Loucy (cell line): ENCODE measurements around the gene PLS3.
"Not testable (repeated sequence)": the region's sequence is repeated elsewhere in the genome, so short reads cannot be mapped to it uniquely, and the experiment has no call there.

ENCODE experiments used
- H2AFZ ChIP-seq: fragments of 200-600 bp; sonication (generic); 2 replicates; pipeline ENCODE4 v1.6.0; 2016; ENCODE audit warnings: antibody characterized with exemption, mild to moderate bottlenecking, low read length, moderate library complexity
- H3F3A ChIP-seq: fragments of 200-600 bp; 2 replicates; pipeline ENCODE4 v1.6.0; 2016; ENCODE audit warnings: antibody characterized with exemption, low read depth, mild to moderate bottlenecking
- H3K27me3 ChIP-seq: fragments of 200-600 bp; sonication (generic); 2 replicates; pipeline ENCODE4 v1.6.1; 2014; ENCODE audit warnings: low read length, mild to moderate bottlenecking; ENCODE audit not compliant: insufficient read depth, poor library complexity, severe bottlenecking
- H3K36me3 ChIP-seq: fragments of 200-600 bp; sonication (generic); 2 replicates; pipeline ENCODE4 v1.6.1; 2016; ENCODE audit warnings: low read length; ENCODE audit not compliant: insufficient read depth
- H3K4me1 ChIP-seq: fragments of 200-600 bp; sonication (generic); 2 replicates; pipeline ENCODE4 v1.5.1; 2014; ENCODE audit warnings: low read length, mild to moderate bottlenecking; ENCODE audit not compliant: insufficient read depth, poor library complexity, severe bottlenecking
- H3K4me2 ChIP-seq: fragments of 200-600 bp; sonication (generic); 2 replicates; pipeline ENCODE4 v1.6.0; 2014; ENCODE audit warnings: antibody characterized with exemption, low read length, low read depth, mild to moderate bottlenecking; ENCODE audit not compliant: poor library complexity, severe bottlenecking
- H3K4me3 ChIP-seq: fragments of 200-600 bp; sonication (generic); 2 replicates; pipeline ENCODE4 v1.5.1; 2014; ENCODE audit warnings: low read length, mild to moderate bottlenecking, mixed read lengths; ENCODE audit not compliant: poor library complexity, severe bottlenecking
- H3K79me2 ChIP-seq: fragments of 200-600 bp; sonication (generic); 2 replicates; pipeline ENCODE4 v1.6.1; 2014; ENCODE audit warnings: low read length; ENCODE audit not compliant: insufficient read depth
- H3K9ac ChIP-seq: fragments of 200-600 bp; sonication (generic); 2 replicates; pipeline ENCODE4 v1.6.0; 2014; ENCODE audit warnings: mild to moderate bottlenecking, low read depth, low read length, moderate library complexity; ENCODE audit not compliant: poor library complexity, severe bottlenecking
- H3K9me2 ChIP-seq: fragments of 200-600 bp; sonication (generic); replicated peaks from 2 replicates; pipeline ENCODE4 v1.6.1; 2016; ENCODE audit warnings: low read depth, low read length, mixed read lengths
- H3K9me3 ChIP-seq: fragments of 200-600 bp; sonication (generic); 2 replicates; pipeline ENCODE4 v1.6.1; 2014; ENCODE audit warnings: mild to moderate bottlenecking, antibody characterized with exemption, low read length, low read depth; ENCODE audit not compliant: insufficient read depth
- H4K20me1 ChIP-seq: fragments of 200-600 bp; sonication (generic); 2 replicates; pipeline ENCODE4 v1.6.0; 2014; ENCODE audit warnings: antibody characterized with exemption, low read length, mild to moderate bottlenecking; ENCODE audit not compliant: insufficient read depth, poor library complexity, severe bottlenecking
- CTCF ChIP-seq: fragments of 200-600 bp; sonication (generic); conservative IDR thresholded peaks from 2 replicates; pipeline ENCODE4 v1.5.1; 2014; ENCODE audit warnings: mild to moderate bottlenecking, antibody characterized with exemption, low read length
- EZH2phosphoT487 ChIP-seq: fragments of 200-600 bp; IDR thresholded peaks from 2 replicates; pipeline ENCODE4 v1.6.1; 2018; ENCODE audit warnings: antibody characterized with exemption, mild to moderate bottlenecking, moderate library complexity, borderline replicate concordance

PLS3 gene

GRCh38 chrX:115639334-115639880 lies 78.4 kb downstream of the PLS3 start:
- H3K27me3 ChIP-seq: no peaks in the 10 kb centered on the region
- H3K4me2 ChIP-seq: no peak overlapping the region
- no peaks in the 10 kb centered on the region for H3K36me3 ChIP-seq

GRCh38 chrX:115642311-115642710 lies 81.3 kb downstream of the PLS3 start:
- H3K79me2 ChIP-seq: no peaks in the 10 kb centered on the region
- H3K4me2 ChIP-seq: no peak overlapping the region
- H3K4me1 ChIP-seq: no peaks in the 10 kb centered on the region
- H3K9me3 ChIP-seq: no peaks in the 10 kb centered on the region
- H2AFZ ChIP-seq: no peak overlapping the region
- TF ChIP-seq CTCF (no peak), EZH2phosphoT487 (no peak)
- no peak overlapping the region for H3K9ac ChIP-seq
- H4K20me1 ChIP-seq: no peaks in the 10 kb centered on the region
- H3K36me3 ChIP-seq: no peaks in the 10 kb centered on the region
- H3K27me3 ChIP-seq: no peaks in the 10 kb centered on the region
- no peak overlapping the region for H3K4me3 ChIP-seq
- no peaks in the 10 kb centered on the region for H3F3A ChIP-seq
- H3K9me2 ChIP-seq: no peaks in the 10 kb centered on the region

More at GRCh38 chrX:115639334-115639880, 78.4 kb downstream of the PLS3 start:
- Histone ChIP-seq H3K4me3 (no peak overlapping the region), H3K9ac (no peak overlapping the region), H3K4me1 (no peaks in the 10 kb centered on the region), H3F3A (no peaks in the 10 kb centered on the region), H3K79me2 (no peaks in the 10 kb centered on the region), H3K9me3 (no peaks in the 10 kb centered on the region), H3K9me2 (no peaks in the 10 kb centered on the region), H4K20me1 (no peaks in the 10 kb centered on the region), H2AFZ (no peak overlapping the region)
- TF ChIP-seq CTCF: no peak
- no peak for TF ChIP-seq EZH2phosphoT487

- H2AFZ ChIP-seq: no peak overlapping the region
- no peaks in the 10 kb centered on the region for H4K20me1 ChIP-seq
- no peaks in the 10 kb centered on the region for H3K9me3 ChIP-seq
- H3K4me2 ChIP-seq: no peak overlapping the region
- H3K27me3 ChIP-seq: no peaks in the 10 kb centered on the region
- H3K9ac ChIP-seq: no peak overlapping the region
- no peaks in the 10 kb centered on the region for H3K4me1 ChIP-seq
- no peaks in the 10 kb centered on the region for H3F3A ChIP-seq
- no peak overlapping the region for H3K4me3 ChIP-seq
- no peaks in the 10 kb centered on the region for H3K9me2 ChIP-seq
- no peaks in the 10 kb centered on the region for H3K36me3 ChIP-seq
- H3K79me2 ChIP-seq: no peaks in the 10 kb centered on the region
- TF ChIP-seq CTCF (peak; percentile 76), EZH2phosphoT487 (no peak)
Observed at GRCh38 chrX:115642895-115643530, 82.0 kb downstream of the PLS3 start.

GRCh38 chrX:115644397-115644796 lies 83.4 kb downstream of the PLS3 start:
- H4K20me1 ChIP-seq, H3K36me3 ChIP-seq, H2AFZ ChIP-seq, H3K4me3 ChIP-seq, H3F3A ChIP-seq, H3K9me3 ChIP-seq, H3K27me3 ChIP-seq, H3K9ac ChIP-seq, H3K9me2 ChIP-seq, H3K4me2 ChIP-seq, H3K4me1 ChIP-seq, H3K79me2 ChIP-seq: not testable (repeated sequence)
